ENCODE data around the gene TIMM22. TPM values are rescaled to one million over a fixed set of nuclear protein-coding genes. Genes with fewer than 3 reads are reported as not detected.

The TIMM22 gene
- total RNA-seq, 4 donors from 2014 or later, result 11.6 to 12.9 (median 12.6) TPM

DNA sequence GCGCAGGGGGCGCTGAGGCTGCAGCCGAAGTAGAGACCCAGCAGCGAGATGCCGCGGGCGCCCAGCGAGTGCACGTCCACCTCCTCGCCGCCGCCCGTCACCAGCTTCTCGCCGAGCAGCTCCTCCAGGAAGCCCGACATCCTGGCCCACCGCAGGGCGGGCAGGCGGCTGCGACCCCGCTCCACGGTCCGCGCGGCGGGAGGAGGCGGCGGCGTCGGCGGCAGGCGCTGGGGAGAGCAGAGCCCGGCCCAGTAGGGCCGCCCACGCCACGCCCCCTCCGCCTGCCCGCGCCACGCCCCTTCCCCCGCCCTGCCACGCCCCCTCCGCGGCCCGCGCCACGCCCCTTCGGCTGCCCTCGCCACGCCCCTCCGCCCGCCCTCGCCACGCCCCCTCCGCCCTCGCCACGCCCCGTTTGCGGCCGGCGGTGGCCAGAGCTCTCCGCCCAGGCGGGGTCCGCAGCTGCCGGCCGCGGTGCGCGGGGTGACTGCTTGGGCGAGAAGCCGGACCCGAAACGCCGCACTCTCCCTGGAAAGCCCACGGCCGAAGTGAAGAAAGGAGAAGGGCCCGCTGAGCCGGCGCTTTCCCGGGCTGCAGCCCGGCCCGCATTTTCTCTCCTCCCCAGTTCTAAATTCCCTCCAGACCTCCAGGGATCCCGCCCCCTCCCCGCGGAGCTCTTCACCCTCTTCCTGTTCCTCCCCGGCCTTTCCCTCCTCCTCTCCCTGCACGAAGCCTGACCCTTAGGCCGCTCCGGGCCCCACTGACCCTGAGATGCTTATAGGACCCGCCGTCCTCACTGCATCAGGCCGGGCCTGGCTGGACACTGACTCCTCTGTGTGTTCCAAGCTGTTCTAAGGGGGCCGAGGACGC, 17.2 kb upstream of the TIMM22 start, which contains the start of gene NXN:
NXN (minus strand) TSS at position 238 of the 867 bp plus-strand sequence.
- no peaks in the 10 kb centered on the region for H3K9me3 ChIP-seq
- no peaks in the 10 kb centered on the region for H3K27me3 ChIP-seq
- H3K36me3 ChIP-seq, result no peaks in the 10 kb centered on the region
- peaks cover 54% of the 10 kb centered on the region for H3K4me1 ChIP-seq
- peak in 2 of 3 donors; percentile 47 for TF ChIP-seq POLR2AphosphoS5 (IDR thresholded peaks at IDR 0.05)
- TF ChIP-seq POLR2A (IDR thresholded peaks at IDR 0.05), result peak in 1 of 2 donors; percentile 26
- TF ChIP-seq, protein P1, sequence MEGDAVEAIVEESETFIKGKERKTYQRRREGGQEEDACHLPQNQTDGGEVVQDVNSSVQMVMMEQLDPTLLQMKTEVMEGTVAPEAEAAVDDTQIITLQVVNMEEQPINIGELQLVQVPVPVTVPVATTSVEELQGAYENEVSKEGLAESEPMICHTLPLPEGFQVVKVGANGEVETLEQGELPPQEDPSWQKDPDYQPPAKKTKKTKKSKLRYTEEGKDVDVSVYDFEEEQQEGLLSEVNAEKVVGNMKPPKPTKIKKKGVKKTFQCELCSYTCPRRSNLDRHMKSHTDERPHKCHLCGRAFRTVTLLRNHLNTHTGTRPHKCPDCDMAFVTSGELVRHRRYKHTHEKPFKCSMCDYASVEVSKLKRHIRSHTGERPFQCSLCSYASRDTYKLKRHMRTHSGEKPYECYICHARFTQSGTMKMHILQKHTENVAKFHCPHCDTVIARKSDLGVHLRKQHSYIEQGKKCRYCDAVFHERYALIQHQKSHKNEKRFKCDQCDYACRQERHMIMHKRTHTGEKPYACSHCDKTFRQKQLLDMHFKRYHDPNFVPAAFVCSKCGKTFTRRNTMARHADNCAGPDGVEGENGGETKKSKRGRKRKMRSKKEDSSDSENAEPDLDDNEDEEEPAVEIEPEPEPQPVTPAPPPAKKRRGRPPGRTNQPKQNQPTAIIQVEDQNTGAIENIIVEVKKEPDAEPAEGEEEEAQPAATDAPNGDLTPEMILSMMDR (IDR thresholded peaks at IDR 0.05), result no peak
- WGBS, result 4% methylated on average over 24 of the region's 94 CpGs
- H3K4me3 ChIP-seq, result peak within 1 kb of the TSS; percentile 72
- peak within 1 kb of the TSS; percentile 74 for H3K27ac ChIP-seq
- DNase-seq (ENCODE audit: low spot score in 2 of 2), result peak; percentile 87 to 90

DNA sequence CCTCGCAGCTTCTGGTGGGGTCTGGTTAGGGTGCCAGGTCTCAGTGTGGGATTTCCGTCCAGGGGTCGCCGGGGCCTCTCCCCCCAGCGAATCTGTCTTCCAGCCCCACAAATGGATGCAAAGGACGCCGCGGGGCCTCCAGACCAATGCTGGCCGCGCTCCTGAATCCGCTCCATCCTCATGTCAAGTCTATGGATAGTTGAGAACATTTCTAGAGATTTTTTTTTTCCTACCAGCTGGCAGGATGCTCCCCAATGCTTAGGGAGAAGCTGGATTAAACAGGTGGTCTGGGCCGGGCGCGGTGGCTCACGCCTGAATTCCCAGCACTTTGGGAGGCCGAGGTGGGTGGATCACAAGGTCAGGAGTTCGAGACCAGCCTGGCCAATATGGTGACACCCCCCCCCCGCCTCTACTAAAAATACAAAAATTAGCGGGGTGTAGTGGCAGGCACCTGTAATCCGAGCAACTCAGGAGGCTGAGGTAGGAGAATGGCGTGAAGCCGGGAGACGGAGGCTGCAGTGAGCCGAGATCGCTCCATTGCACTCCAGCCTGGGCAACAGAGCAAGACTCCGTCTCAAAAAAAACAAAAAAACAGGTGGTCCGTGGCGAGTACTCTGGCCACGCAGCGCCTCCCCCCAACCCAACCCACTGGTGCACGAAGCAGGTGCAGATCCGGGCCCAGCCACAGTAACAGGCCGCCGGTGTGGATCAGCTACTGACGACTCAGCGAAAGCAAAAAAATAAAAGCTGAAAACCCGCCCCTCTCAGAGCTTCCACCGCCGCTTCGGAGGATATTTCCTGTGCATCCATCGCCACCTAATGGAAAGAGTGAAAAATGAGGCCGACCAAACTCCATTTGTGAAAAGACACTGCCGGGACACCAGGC, 16.3 kb upstream of the TIMM22 start:
- peak overlapping the region; percentile 72 for H3K4me3 ChIP-seq
- H3K27ac ChIP-seq, result peak overlapping the region; percentile 70
- DNase-seq (ENCODE audit: low spot score in 2 of 2), result peak; percentile 87 to 91
- WGBS, result 20% methylated on average over 39 of the region's 43 CpGs
- no peaks in the 10 kb centered on the region for H3K27me3 ChIP-seq
- H3K36me3 ChIP-seq, result no peaks in the 10 kb centered on the region
- no peaks in the 10 kb centered on the region for H3K9me3 ChIP-seq
- H3K4me1 ChIP-seq, result peaks cover 45% of the 10 kb centered on the region
- TF ChIP-seq POLR2AphosphoS5 (IDR thresholded peaks at IDR 0.05), result no peak
- TF ChIP-seq, protein P1 (IDR thresholded peaks at IDR 0.05), result peak; percentile 54 to 76

DNA sequence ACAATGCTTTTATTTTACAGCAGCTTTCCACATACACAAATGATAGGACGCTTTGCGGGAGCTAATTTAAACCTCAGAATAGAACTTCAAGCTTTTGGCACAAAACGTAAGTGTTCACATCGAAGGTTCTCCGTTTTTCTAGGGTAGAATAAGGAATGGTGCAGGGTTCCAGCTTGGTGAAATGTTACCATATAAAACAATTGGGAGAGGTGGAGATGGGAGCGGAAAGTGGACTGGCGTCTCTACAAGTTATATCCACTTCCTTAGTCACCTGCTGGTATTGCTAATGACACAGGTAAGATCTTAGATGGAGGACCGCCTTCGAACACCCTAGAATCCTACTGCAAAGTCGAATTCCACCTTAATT, 15.7 kb upstream of the TIMM22 start:
- Histone ChIP-seq H3K4me3 (no peak overlapping the region), H3K36me3 (no peaks in the 10 kb centered on the region), H3K27me3 (no peaks in the 10 kb centered on the region), H3K27ac (no peak overlapping the region), H3K9me3 (no peaks in the 10 kb centered on the region), H3K4me1 (peaks cover 40% of the 10 kb centered on the region)
- WGBS, result 34% methylated on average over 10 of the region's 10 CpGs
- DNase-seq (ENCODE audit: low spot score in 2 of 2), result no peak
- TF ChIP-seq EP300 (IDR thresholded peaks at IDR 0.05), result no peak
- TF ChIP-seq POLR2A (IDR thresholded peaks at IDR 0.05), result no peak
- TF ChIP-seq POLR2AphosphoS5 (IDR thresholded peaks at IDR 0.05), result no peak
- TF ChIP-seq, protein P1 (IDR thresholded peaks at IDR 0.05), result no peak

DNA sequence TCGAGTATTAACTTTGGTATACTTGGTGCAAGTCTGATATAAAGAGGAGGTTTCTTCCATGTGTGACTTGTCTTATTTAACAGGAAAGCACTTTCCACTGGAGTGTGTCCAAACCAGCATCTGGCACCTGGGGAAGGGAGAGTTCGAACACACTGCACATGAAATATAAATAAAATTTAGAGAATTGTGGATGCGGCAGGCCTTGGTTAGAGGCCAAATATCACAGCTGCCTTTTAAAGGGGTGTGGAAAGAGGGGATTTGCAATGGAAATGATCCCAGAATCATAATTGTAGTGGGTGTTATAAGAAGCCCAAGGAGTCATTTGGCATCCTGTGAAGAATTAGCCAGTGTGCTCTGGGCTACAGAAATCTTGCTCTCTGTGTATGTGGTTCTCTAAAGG, 13.0 kb upstream of the TIMM22 start:
- no peak for DNase-seq (ENCODE audit: low spot score in 2 of 2)
- H3K4me3 ChIP-seq, result no peak overlapping the region
- H3K9me3 ChIP-seq, result no peaks in the 10 kb centered on the region
- H3K4me1 ChIP-seq, result peaks cover 16% of the 10 kb centered on the region
- no peak for TF ChIP-seq POLR2A (IDR thresholded peaks at IDR 0.05)
- no peak for TF ChIP-seq EP300 (IDR thresholded peaks at IDR 0.05)
- TF ChIP-seq, protein P1 (IDR thresholded peaks at IDR 0.05), result no peak
- no peak for TF ChIP-seq POLR2AphosphoS5 (IDR thresholded peaks at IDR 0.05)
- H3K27ac ChIP-seq, result no peak overlapping the region
- H3K27me3 ChIP-seq, result no peaks in the 10 kb centered on the region
- no peaks in the 10 kb centered on the region for H3K36me3 ChIP-seq
- WGBS, result 53% methylated on average over 3 of the region's 3 CpGs

Measured in suprapubic skin (tissue), 4 donors.